Thoracic aorta (tissue), 2 donors: ENCODE data around the gene POLR3GL. TPM values are rescaled to one million over a fixed set of nuclear protein-coding genes. Genes with fewer than 3 reads are reported as not detected.

Experiments used
- ATAC-seq: fragments of 150-250 bp; one replicate; pipeline ENCODE4 v1.8.0; 2017; ENCODE audit warnings: low read depth; ENCODE audit not compliant: insufficient number of reproducible peaks, low FRiP score
- DNase-seq: peaks from one replicate; pipeline ENCODE4 v3.0.0-alpha.2; 2020; ENCODE audit warnings: low spot score
- H3K27ac ChIP-seq, 2 donors: fragments of 200-600 bp; sonication (generic); 1 replicate in 1 of 2; 2 replicates in 1 of 2; pipeline ENCODE4 v1.5.1; 2016; ENCODE audit warnings: mild to moderate bottlenecking in 2 of 2, moderate library complexity in 2 of 2
- H3K27me3 ChIP-seq: fragments of 200-600 bp; sonication (generic); replicated peaks from 2 replicates; pipeline ENCODE4 v1.6.0; 2016; ENCODE audit warnings: mild to moderate bottlenecking; ENCODE audit not compliant: insufficient read depth
- H3K36me3 ChIP-seq: fragments of 200-600 bp; sonication (generic); one replicate; pipeline ENCODE4 v1.5.1; 2016
- H3K4me1 ChIP-seq, 2 donors: fragments of 200-600 bp; sonication (generic); 1 replicate in 1 of 2; 2 replicates in 1 of 2; pipeline versions ENCODE4 v1.5.1 to v1.6.0; 2016; ENCODE audit warnings: low read depth in 2 of 2, mild to moderate bottlenecking in 1 of 2; ENCODE audit not compliant: control insufficient read depth in 1 of 2
- H3K4me3 ChIP-seq: fragments of 200-600 bp; sonication (generic); 2 replicates; pipeline ENCODE4 v1.5.1; 2016; ENCODE audit warnings: mild to moderate bottlenecking
- H3K9me3 ChIP-seq: fragments of 200-600 bp; sonication (generic); 2 replicates; pipeline ENCODE4 v1.5.1; 2016
- total RNA-seq, 2 donors: library from RNA; depleted of rRNA; stranded (reverse); fragments of >200 nt; gene quantifications; one replicate each; pipeline versions ENCODE4 v1.1.0 to v1.2.3, GENCODE V29; 2016
- TF ChIP-seq, protein P1 (sequence below): fragments of 200-600 bp; sonication (generic); IDR thresholded peaks from one replicate; pipeline ENCODE4 v1.5.1; 2019; ENCODE audit warnings: antibody characterized with exemption

The POLR3GL gene
- total RNA-seq, 2 donors from 2014 or later: 16.9 TPM

DNA sequence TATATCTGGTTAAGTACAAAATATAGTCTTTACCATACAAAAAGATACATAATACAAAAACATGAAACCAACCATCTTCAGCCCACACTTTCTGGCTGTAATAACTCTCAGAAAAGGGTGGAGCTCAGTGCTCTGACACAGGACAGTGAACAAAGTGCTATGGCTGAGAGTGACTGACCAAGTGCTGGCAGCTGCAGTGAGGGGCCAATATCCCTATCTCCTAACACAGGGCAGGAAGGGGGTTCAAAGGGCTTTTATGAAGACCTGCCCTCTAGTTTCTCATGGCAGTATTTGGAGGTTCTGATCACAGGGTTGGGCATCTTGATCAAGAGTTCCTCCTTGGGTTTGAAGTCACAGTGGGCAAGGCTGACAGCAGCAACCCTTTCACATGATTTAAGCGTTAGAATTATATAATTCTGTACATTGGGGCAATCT, 28.0 kb downstream of the POLR3GL start:
- peaks cover 19% of the 10 kb centered on the region for H3K36me3 ChIP-seq
- no peak for ATAC-seq
- H3K27ac ChIP-seq: peak overlapping the region; percentile 31 to 84
- H3K4me3 ChIP-seq: peak overlapping the region; percentile 94
- no peaks in the 10 kb centered on the region for H3K9me3 ChIP-seq
- TF ChIP-seq, protein P1, sequence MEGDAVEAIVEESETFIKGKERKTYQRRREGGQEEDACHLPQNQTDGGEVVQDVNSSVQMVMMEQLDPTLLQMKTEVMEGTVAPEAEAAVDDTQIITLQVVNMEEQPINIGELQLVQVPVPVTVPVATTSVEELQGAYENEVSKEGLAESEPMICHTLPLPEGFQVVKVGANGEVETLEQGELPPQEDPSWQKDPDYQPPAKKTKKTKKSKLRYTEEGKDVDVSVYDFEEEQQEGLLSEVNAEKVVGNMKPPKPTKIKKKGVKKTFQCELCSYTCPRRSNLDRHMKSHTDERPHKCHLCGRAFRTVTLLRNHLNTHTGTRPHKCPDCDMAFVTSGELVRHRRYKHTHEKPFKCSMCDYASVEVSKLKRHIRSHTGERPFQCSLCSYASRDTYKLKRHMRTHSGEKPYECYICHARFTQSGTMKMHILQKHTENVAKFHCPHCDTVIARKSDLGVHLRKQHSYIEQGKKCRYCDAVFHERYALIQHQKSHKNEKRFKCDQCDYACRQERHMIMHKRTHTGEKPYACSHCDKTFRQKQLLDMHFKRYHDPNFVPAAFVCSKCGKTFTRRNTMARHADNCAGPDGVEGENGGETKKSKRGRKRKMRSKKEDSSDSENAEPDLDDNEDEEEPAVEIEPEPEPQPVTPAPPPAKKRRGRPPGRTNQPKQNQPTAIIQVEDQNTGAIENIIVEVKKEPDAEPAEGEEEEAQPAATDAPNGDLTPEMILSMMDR: no peak
- no peak for DNase-seq
- H3K4me1 ChIP-seq: peaks cover 16 to 37% of the 10 kb centered on the region in 2 donors
- no peaks in the 10 kb centered on the region for H3K27me3 ChIP-seq

DNA sequence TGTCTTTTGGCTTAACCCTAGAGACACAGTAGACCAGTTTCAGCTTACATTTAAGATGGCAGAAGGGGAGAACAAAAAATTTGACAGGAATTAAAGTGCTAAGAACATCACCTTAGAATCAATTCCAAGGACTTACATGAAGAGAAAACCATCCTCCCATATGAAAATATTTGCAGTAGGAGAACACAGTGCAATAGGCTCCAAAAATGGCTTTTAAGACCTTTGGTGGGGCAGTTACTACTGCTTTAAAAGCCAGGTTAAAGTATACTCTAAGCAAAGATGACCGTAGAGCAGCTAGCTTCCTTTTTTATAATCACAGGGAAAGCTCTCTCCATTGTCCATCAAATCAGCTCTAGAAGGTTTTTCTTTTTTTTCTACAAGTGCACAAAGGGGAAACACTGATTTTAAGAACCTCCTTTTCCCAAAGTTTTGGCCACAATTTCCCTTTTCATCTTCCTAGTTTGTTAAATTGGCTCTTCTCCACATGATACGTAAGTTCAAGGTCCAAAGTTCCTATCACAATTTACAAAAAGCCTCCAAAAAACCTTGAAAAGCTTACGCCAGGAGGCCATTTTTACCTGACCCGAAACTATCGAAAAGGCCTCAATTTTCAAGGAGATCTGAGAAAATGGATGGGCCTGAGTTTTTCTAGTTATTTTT, 28.6 kb downstream of the POLR3GL start:
- Histone ChIP-seq H3K4me1 (peaks cover 20 to 42% of the 10 kb centered on the region in 2 donors), H3K36me3 (peaks cover 19% of the 10 kb centered on the region), H3K27me3 (no peaks in the 10 kb centered on the region), H3K4me3 (peak overlapping the region; percentile 94), H3K9me3 (no peaks in the 10 kb centered on the region), H3K27ac (peak overlapping the region; percentile 31 to 84)
- no peak for DNase-seq
- TF ChIP-seq, protein P1: no peak
- no peak for ATAC-seq

DNA sequence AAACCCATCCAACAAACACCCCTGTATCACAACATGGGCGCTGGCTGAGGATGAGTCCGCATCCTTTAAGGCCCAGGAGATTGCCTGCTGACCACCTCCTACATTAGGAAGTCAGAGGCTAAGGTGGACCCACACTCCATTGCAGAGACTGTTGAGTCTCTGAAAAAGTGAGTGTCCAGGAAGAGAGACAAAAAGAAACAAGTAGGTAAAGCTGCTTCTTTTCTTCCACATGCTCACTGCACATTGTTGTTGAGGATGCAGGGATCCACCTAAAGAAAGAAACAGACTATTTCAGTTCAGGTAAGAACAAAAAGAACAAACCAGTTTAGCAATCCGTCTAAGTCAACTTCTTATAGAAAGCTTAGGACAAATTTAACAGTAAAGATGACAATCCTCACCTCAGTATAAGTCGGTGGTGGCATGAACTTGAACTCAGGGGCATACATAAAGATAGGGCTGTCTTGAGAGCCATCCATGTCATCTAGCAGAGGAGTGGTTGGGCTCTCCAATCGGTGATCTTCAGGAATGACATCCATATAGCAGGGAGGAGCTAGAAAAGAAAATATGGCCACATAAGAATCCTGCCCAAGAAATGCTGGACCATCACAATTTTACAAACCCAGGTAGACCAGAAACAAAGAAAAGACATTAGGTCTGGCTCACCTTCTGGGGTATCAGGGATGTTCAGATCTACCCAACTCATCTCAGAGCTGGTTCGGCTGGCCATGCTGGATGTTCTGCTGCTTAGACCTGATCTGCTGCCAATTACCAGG, 29.3 kb downstream of the POLR3GL start:
- Histone ChIP-seq H3K4me1 (peaks cover 27 to 50% of the 10 kb centered on the region in 2 donors), H3K27me3 (no peaks in the 10 kb centered on the region), H3K9me3 (no peaks in the 10 kb centered on the region), H3K36me3 (peaks cover 19% of the 10 kb centered on the region), H3K4me3 (peak overlapping the region; percentile 94), H3K27ac (peak overlapping the region; percentile 84 to 89)
- DNase-seq: no peak
- no peak for ATAC-seq
- TF ChIP-seq, protein P1: no peak

DNA sequence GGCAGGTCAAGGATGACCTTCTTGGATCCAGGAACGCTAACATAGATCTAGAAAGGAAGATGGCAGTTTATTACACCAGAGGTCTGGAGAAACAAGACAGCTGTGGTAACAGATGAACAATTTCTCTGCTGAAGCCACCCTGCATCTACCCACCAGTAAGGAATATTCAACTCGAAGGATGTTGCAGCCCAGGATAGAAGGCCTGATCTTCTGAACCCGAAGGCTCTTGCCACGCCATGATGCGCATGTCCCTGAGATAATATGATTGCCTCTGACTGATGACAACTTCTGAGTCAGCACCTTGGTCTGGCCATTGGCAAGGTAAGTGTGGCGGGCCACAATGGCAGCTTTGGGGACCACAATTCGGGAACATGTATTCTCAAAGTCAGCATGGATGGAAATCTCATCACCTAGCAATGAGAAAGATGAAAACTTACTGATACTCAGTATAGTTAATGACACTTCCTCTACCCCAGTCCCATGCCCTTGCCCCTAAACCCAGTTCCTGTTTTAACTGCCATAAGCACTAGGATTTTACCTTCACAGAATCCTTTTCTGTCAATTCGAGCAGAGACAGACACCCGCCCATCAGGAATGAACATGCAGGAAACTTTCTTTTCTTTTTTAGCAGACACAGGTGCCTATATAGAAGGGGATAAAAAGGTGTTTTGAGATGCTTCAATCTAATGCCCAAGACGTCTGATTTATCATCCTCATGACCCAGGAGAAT, 30.1 kb downstream of the POLR3GL start:
- peak overlapping the region; percentile 84 to 89 for H3K27ac ChIP-seq
- no peaks in the 10 kb centered on the region for H3K27me3 ChIP-seq
- H3K9me3 ChIP-seq: no peaks in the 10 kb centered on the region
- no peak for ATAC-seq
- peaks cover 34 to 57% of the 10 kb centered on the region in 2 donors for H3K4me1 ChIP-seq
- DNase-seq: no peak
- H3K4me3 ChIP-seq: peak overlapping the region; percentile 94
- TF ChIP-seq, protein P1: no peak
- H3K36me3 ChIP-seq: peaks cover 19% of the 10 kb centered on the region
